Neural cell (in vitro differentiated cells): ENCODE data around the gene HEBP2.

ENCODE experiments used
- CTCF ChIP-seq: fragments of 450-650 bp; IDR thresholded peaks from 2 replicates; pipeline ENCODE4 v1.5.1; 2014; ENCODE audit warnings: antibody characterized with exemption, mild to moderate bottlenecking, moderate library complexity; ENCODE audit not compliant: poor library complexity, severe bottlenecking
- EP300 ChIP-seq: fragments of 450-650 bp; conservative IDR thresholded peaks from 2 replicates; pipeline ENCODE4 v1.6.1; 2014; ENCODE audit warnings: antibody characterized with exemption, mild to moderate bottlenecking, moderate library complexity; ENCODE audit not compliant: poor library complexity, severe bottlenecking
- POLR2AphosphoS5 ChIP-seq: IDR thresholded peaks from 2 replicates; pipeline ENCODE4 v1.6.1; 2012
- SMC3 ChIP-seq: fragments of 450-650 bp; conservative IDR thresholded peaks from 2 replicates; pipeline ENCODE4 v1.6.1; 2014; ENCODE audit warnings: antibody characterized with exemption, mild to moderate bottlenecking, moderate library complexity; ENCODE audit not compliant: poor library complexity
- TAF1 ChIP-seq: IDR thresholded peaks from 2 replicates; pipeline ENCODE4 v1.6.1; 2012; ENCODE audit warnings: low read depth

GRCh38 chr6:138397128-138398122 lies 6.6 kb upstream of the HEBP2 start:
- TF ChIP-seq SMC3 = no peak
- no peak for TF ChIP-seq EP300
- no peak for TF ChIP-seq TAF1
- no peak for TF ChIP-seq CTCF
- TF ChIP-seq POLR2AphosphoS5 = no peak
